HG02852 (cell line): Measurements from ENCODE around the gene GALR2.
"Not testable (repeated sequence)": the region's sequence is repeated elsewhere in the genome, so short reads cannot be mapped to it uniquely, and the experiment has no call there.

Experiments
- ATAC-seq: cut with Tn5 transposase; IDR thresholded peaks from one replicate; pipeline ENCODE4 v1.9.1; 2021; ENCODE audit warnings: mild to moderate bottlenecking, moderate library complexity; ENCODE audit not compliant: unreplicated experiment

GALR2 gene

GRCh38 chr17:76074390-76075363 lies at the start of gene GALR2:
TSS of gene GALR2 (plus strand) at chr17:76074781. CDS start at chr17:76074884, 103 bp downstream.
- no peak for ATAC-seq

- ATAC-seq, result no peak
These were observed 49.3 kb upstream of the GALR2 start for GRCh38 chr17:76025294-76025693.

- no peak for ATAC-seq
These were observed 47.8 kb upstream of the GALR2 start for GRCh38 chr17:76026714-76027158.

GRCh38 chr17:76027159-76027839 lies 47.3 kb upstream of the GALR2 start, which contains the start of gene EVPL:
TSS of gene EVPL (minus strand) at chr17:76027306. CDS start at chr17:76027198, 108 bp downstream.
- no peak for ATAC-seq

GRCh38 chr17:76032073-76032779 lies 42.4 kb upstream of the GALR2 start:
- ATAC-seq, result no peak

GRCh38 chr17:76032780-76033108 lies 41.8 kb upstream of the GALR2 start:
- no peak for ATAC-seq

- no peak for ATAC-seq
These were observed 41.4 kb upstream of the GALR2 start for GRCh38 chr17:76033139-76033538.

GRCh38 chr17:76034428-76035350 lies 39.9 kb upstream of the GALR2 start:
- no peak for ATAC-seq

- ATAC-seq, result no peak
These were observed 37.9 kb upstream of the GALR2 start for GRCh38 chr17:76036497-76037261.

- no peak for ATAC-seq
These were observed 36.5 kb upstream of the GALR2 start for GRCh38 chr17:76038050-76038449.

GRCh38 chr17:76039121-76039520 lies 35.5 kb upstream of the GALR2 start:
- no peak for ATAC-seq

- ATAC-seq, result no peak
These were observed 34.2 kb upstream of the GALR2 start for GRCh38 chr17:76040376-76040775.

GRCh38 chr17:76042868-76043267 lies 31.7 kb upstream of the GALR2 start:
- ATAC-seq, result not testable (repeated sequence)

- not testable (repeated sequence) for ATAC-seq
These were observed 30.0 kb upstream of the GALR2 start for GRCh38 chr17:76044475-76045007.

- ATAC-seq, result no peak
These were observed 28.5 kb upstream of the GALR2 start for GRCh38 chr17:76046064-76046463.

GRCh38 chr17:76048025-76048605 lies 26.5 kb upstream of the GALR2 start:
- ATAC-seq, result no peak

GRCh38 chr17:76048711-76049110 lies 25.9 kb upstream of the GALR2 start:
- ATAC-seq, result no peak

GRCh38 chr17:76049239-76049638 lies 25.3 kb upstream of the GALR2 start:
- no peak for ATAC-seq
